Mesothelial cell of epicardium (in vitro differentiated cells): Measurements from ENCODE around the gene LRRC55. TPM values are rescaled to one million over a fixed set of nuclear protein-coding genes. Genes with fewer than 3 reads are reported as not detected.

Experiments
- DNase-seq, 2 experiments: peaks; one replicate each; pipeline ENCODE4 v3.0.0; 2021; ENCODE audit warnings: low spot score in 2 of 2; ENCODE audit not compliant: unreplicated experiment in 2 of 2
- H3K27ac Mint-ChIP-seq: 2 replicates; pipeline ENCODE4 v1.8.0; 2021; ENCODE audit warnings: mixed read lengths
- H3K27me3 Mint-ChIP-seq: 2 replicates; pipeline ENCODE4 v1.8.0; 2021; ENCODE audit warnings: low read depth, mixed read lengths
- H3K36me3 Mint-ChIP-seq: 2 replicates; pipeline ENCODE4 v1.8.0; 2021; ENCODE audit warnings: mixed read lengths
- H3K4me1 Mint-ChIP-seq: 2 replicates; pipeline ENCODE4 v1.8.0; 2021; ENCODE audit warnings: mixed read lengths
- H3K4me3 Mint-ChIP-seq: 2 replicates; pipeline ENCODE4 v1.8.0; 2021; ENCODE audit warnings: mild to moderate bottlenecking, moderate library complexity, mixed read lengths
- H3K9me3 Mint-ChIP-seq: 2 replicates; pipeline ENCODE4 v1.8.0; 2021; ENCODE audit warnings: mixed read lengths
- CTCF ChIP-seq: fragments of 200-600 bp; sonication (generic); IDR thresholded peaks from one replicate; pipeline ENCODE4 v1.5.0; 2021; ENCODE audit warnings: antibody characterized with exemption; ENCODE audit not compliant: unreplicated experiment
- total RNA-seq: library from RNA; stranded (reverse); gene quantifications from 3 replicates; pipeline ENCODE4 v1.2.1, GENCODE V29; 2021

LRRC55 gene
- total RNA-seq, 1 donor from 2014 or later = 13.2 TPM

DNA sequence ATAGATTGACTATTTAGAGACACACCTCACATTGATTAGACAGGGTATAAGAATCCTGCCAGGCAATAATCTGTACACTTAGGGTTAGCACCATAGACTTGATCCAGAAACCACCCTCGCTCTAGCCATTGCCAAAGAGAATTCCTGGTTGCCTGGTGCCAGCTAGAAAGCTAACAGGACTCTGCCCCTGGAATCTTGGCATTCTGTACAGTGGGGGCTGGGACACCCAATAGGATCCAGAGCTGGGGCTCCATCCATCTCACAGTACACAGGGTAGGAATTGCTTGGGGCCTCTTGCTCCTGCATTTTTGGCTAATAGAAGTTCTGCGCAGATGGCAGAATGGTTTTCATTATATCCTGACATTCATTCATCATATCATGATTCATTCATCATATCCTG lies 58.3 kb downstream of the LRRC55 start:
- Mint-ChIP-seq H3K36me3 (no peaks in the 10 kb centered on the region), H3K27me3 (peaks cover 6% of the 10 kb centered on the region), H3K27ac (no peak overlapping the region), H3K4me3 (no peak overlapping the region), H3K9me3 (no peaks in the 10 kb centered on the region), H3K4me1 (peaks cover 39% of the 10 kb centered on the region)
- no peak for DNase-seq
- TF ChIP-seq CTCF = no peak

- peaks cover 32% of the 10 kb centered on the region for H3K4me1 Mint-ChIP-seq
- H3K27me3 Mint-ChIP-seq = peaks cover 2% of the 10 kb centered on the region
- no peak for TF ChIP-seq CTCF
- H3K36me3 Mint-ChIP-seq = no peaks in the 10 kb centered on the region
- H3K27ac Mint-ChIP-seq = peak overlapping the region; percentile 40
- H3K4me3 Mint-ChIP-seq = no peak overlapping the region
- no peaks in the 10 kb centered on the region for H3K9me3 Mint-ChIP-seq
- no peak for DNase-seq
Observed at GRCh38 chr11:57240757-57241156, 59.0 kb downstream of the LRRC55 start.

Other genes with a start within 250 kb of the LRRC55 start
- not detected in 3 replicates for gene OR5AK2, start 193.0 kb upstream of the LRRC55 start, total RNA-seq
- gene APLNR, start 55.3 kb downstream of the LRRC55 start, total RNA-seq = 3.1 to 3.4 TPM (median 3.1 TPM) in 3 replicates
- gene TNKS1BP1, start 143.0 kb downstream of the LRRC55 start, total RNA-seq = 201 to 216 TPM (median 216 TPM) in 3 replicates
- 106 to 110 TPM (median 108 TPM) in 3 replicates for gene SSRP1, start 153.9 kb downstream of the LRRC55 start, total RNA-seq
- 2.0 to 3.1 TPM (median 2.6 TPM) in 3 replicates for gene P2RX3, start 156.4 kb downstream of the LRRC55 start, total RNA-seq
- gene PRG3, start 199.2 kb downstream of the LRRC55 start, total RNA-seq = not detected in 3 replicates
- gene PRG2, start 208.7 kb downstream of the LRRC55 start, total RNA-seq = 0.27 TPM in 1 of 3 replicates, not detected in the others
- gene SLC43A3, start 245.2 kb downstream of the LRRC55 start, total RNA-seq = 11.8 to 13.3 TPM (median 12.9 TPM) in 3 replicates